Measurements from ENCODE around the gene SENP5.
"Not testable (repeated sequence)": the region's sequence is repeated elsewhere in the genome, so short reads cannot be mapped to it uniquely, and the experiment has no call there.

- not testable (repeated sequence) for TF ChIP-seq CTCF (IDR thresholded peaks at IDR 0.05); EP300 (IDR thresholded peaks at IDR 0.05); POLR2A (IDR thresholded peaks at IDR 0.05; ENCODE audit: low read depth); POLR2AphosphoS5 (IDR thresholded peaks at IDR 0.05)
Measured at GRCh38 chr3:196844235-196845219, 23.2 kb upstream of the SENP5 start.

Measured in esophagus muscularis mucosa (tissue), 4 donors.